Ramos (cell line): ENCODE data around the gene LARP4B.

ENCODE experiments used
- in situ Hi-C: fragments of 300-500 bp; cut with MboI; formaldehyde crosslinking; loops from one replicate; pipeline ENCODE4 v1.14.3; 2022; ENCODE audit warnings: low sequenced_read_pairs; ENCODE audit not compliant: unreplicated experiment

LARP4B gene

DNA sequence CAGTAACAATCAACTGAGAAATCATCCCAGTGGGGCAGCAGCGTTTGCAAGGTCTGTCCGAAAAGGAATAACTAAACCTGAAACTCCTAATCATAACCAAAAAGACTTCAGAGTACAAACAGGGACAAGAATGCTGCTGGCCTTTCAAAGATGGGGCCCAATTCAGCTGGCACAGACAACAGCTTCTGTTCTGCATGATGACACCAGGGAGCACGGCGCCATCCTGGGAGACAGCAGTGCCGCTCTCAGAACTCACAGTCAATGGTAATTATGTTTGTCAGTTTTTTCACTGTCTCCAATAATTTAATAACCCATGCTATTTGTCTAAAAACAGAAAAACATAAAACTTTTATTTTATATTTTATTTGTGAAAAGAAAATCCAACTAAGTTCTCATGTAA lies 90.0 kb downstream of the LARP4B start:
- in situ Hi-C loops: no loop called here

GRCh38 chr10:839550-840205 lies 91.8 kb downstream of the LARP4B start:
- in situ Hi-C loops: no loop called here

DNA sequence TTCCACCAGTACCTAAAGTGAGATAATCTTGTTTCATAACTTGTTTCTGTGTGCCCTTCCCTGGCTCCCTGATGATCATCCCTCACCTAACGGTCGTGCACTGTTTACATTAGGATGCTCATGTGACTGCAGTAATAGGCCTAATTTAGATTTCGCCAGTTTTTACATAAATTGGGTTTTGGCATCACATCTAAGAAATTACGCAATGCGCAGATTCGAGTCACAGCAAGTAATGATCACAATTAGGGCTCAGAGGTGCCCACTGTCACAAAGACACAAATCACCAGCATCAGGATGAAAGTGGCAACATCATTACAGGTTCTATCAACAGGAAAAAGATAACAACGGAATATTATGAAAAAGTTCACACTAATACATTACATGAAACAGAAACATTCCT lies 94.7 kb downstream of the LARP4B start:
- in situ Hi-C loops: no loop called here

- in situ Hi-C loops: no loop called here
Observed at GRCh38 chr10:834493-834892, 97.0 kb downstream of the LARP4B start.

- in situ Hi-C loops: no loop called here
Observed at GRCh38 chr10:829241-829640, 102.3 kb downstream of the LARP4B start.

- in situ Hi-C loops: no loop called here
Observed at GRCh38 chr10:828191-828590, 103.3 kb downstream of the LARP4B start.

DNA sequence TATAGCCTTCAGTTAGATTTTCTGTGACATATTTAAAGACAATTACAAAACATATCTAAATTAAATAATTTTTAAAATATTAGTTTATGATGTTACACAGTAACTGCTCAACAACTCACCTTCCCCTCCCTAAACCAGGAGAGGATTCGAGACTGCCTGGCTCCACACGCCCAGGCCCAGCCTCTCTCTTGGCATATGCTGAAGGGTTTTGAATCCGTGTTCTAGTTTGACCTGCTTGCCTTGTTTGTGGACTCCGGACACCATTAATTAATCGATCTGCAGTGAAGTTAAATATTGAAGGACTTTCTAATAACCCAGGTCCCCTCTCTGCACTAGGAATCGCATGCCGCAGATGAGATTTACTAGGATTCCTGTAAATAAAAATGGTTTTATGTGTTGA lies 106.6 kb downstream of the LARP4B start:
- in situ Hi-C loops: no loop called here

- in situ Hi-C loops: no loop called here
Observed at GRCh38 chr10:824497-824896, 107.0 kb downstream of the LARP4B start.

- in situ Hi-C loops: no loop called here
Observed at GRCh38 chr10:822661-823367, 108.7 kb downstream of the LARP4B start.

GRCh38 chr10:822197-822596 lies 109.3 kb downstream of the LARP4B start:
- in situ Hi-C loops: no loop called here

DNA sequence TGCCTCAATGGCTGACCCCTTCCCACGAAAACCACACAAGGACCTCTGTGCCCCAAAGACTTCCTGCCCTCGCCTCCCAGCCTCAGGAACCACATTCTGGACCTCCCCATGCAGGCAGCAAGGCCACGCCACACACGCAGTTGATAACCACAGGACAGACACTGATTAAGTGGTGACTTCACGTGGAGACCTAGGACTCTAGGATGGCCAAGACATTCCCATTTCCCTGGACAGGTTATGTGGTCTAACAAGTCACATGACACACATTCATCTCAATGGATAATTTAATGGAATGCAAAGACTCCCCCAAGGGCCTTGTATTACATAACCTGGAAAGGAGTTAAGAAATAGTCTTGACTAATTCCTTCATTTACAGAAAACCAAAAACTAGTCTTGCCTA lies 110.2 kb downstream of the LARP4B start:
- in situ Hi-C loops: no loop called here

DNA sequence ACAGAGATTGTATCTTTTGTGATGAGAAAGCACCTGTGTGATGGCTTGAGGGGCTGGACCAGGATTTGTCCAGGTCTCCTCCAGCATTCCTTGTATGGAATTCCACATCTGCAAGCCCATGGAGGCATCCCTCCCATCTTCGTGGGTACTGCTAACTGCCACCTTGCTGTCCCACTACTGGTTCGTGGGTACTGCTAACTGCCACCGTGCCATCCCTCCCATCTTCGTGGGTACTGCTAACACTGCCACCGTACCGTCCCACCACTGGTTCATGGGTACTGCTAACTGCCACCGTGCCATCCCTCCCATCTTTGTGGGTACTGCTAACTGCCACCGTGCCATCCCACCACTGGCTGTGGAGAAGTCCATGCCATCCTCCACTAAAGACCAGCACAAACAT lies 111.7 kb downstream of the LARP4B start:
- in situ Hi-C loops: no loop called here

DNA sequence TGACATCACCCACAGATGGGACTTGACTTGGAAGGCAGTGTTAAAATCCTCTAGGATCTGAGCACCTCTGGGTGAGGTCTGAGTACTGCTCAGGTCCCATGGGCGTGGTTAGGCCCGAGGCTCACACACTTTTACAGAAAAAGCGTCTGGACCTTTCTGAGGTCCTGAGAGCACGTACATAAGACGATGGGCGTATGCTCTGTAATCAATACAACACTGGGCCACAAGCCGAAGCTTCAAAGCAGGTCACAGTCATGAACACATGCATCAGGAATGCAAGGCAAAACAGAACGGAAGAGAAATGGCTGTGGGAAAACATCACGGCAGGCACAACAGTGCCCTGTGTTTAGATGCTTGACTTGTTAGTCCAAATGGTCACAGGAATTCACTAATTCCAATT lies 112.2 kb downstream of the LARP4B start:
- in situ Hi-C loops: no loop called here

- in situ Hi-C loops: no loop called here
Observed at GRCh38 chr10:818526-819220, 112.8 kb downstream of the LARP4B start.

GRCh38 chr10:818010-818409 lies 113.5 kb downstream of the LARP4B start:
- in situ Hi-C loops: no loop called here

GRCh38 chr10:817371-817770 lies 114.1 kb downstream of the LARP4B start:
- in situ Hi-C loops: no loop called here

GRCh38 chr10:816958-817357 lies 114.5 kb downstream of the LARP4B start:
- in situ Hi-C loops: no loop called here

GRCh38 chr10:816091-816477 lies 115.4 kb downstream of the LARP4B start:
- in situ Hi-C loops: no loop called here

GRCh38 chr10:815338-816090 lies 116.0 kb downstream of the LARP4B start:
- in situ Hi-C loops: no loop called here

GRCh38 chr10:814536-815302 lies 116.8 kb downstream of the LARP4B start:
- in situ Hi-C loops: no loop called here
